ENCODE results near the gene FILIP1L. TPM values are rescaled to one million over a fixed set of nuclear protein-coding genes. Genes with fewer than 3 reads are reported as not detected.

FILIP1L gene
- total RNA-seq, 1 donor: 15.2 TPM

DNA sequence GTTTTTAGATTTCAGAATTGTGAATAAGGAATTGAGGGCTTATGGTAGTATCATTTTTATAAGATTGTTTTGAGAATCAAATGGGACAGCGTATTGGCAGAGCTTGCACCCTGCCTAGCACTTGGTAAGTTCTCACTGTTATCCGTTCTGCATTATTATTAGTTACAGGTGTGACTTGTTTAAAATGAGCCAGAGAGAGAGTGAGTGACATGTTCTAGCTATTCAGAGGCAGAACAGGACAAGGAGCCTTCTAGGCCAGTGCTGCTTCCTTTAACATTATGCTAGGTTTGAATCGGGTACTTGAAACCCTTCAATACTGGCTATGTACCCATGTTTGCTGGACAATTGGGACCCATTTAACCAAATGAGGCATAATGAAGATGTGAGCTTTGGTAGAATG, 133.7 kb downstream of the FILIP1L start:
- TF ChIP-seq, protein P1, sequence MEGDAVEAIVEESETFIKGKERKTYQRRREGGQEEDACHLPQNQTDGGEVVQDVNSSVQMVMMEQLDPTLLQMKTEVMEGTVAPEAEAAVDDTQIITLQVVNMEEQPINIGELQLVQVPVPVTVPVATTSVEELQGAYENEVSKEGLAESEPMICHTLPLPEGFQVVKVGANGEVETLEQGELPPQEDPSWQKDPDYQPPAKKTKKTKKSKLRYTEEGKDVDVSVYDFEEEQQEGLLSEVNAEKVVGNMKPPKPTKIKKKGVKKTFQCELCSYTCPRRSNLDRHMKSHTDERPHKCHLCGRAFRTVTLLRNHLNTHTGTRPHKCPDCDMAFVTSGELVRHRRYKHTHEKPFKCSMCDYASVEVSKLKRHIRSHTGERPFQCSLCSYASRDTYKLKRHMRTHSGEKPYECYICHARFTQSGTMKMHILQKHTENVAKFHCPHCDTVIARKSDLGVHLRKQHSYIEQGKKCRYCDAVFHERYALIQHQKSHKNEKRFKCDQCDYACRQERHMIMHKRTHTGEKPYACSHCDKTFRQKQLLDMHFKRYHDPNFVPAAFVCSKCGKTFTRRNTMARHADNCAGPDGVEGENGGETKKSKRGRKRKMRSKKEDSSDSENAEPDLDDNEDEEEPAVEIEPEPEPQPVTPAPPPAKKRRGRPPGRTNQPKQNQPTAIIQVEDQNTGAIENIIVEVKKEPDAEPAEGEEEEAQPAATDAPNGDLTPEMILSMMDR (IDR thresholded peaks at IDR 0.05; ENCODE audit: insufficient read depth, low read length): no peak
- no peak for DNase-seq (ENCODE audit: low read depth)
- no peak overlapping the region for H3K4me3 ChIP-seq (ENCODE audit: low read depth, low read length)

DNA sequence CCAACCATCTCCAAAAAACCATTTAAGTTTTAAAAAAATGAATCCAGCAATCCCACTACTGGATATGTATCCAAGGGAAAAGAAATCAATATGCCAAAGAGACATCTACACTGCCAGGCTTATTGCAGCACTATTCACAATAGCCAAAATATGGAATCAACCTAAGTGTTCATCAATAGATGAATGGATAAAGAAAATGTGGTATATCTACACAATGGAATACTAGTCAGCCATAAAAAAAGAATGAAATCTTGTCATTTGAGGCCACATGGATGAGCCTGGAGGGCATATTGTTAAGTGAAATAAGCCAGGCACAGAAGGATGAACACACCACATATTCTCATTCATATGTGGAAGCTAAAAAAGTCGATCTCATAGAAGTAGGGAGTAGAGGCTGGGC, 136.1 kb downstream of the FILIP1L start:
- TF ChIP-seq, protein P1 (IDR thresholded peaks at IDR 0.05; ENCODE audit: insufficient read depth, low read length): no peak
- no peak for DNase-seq (ENCODE audit: low read depth)
- no peak overlapping the region for H3K4me3 ChIP-seq (ENCODE audit: low read depth, low read length)

DNA sequence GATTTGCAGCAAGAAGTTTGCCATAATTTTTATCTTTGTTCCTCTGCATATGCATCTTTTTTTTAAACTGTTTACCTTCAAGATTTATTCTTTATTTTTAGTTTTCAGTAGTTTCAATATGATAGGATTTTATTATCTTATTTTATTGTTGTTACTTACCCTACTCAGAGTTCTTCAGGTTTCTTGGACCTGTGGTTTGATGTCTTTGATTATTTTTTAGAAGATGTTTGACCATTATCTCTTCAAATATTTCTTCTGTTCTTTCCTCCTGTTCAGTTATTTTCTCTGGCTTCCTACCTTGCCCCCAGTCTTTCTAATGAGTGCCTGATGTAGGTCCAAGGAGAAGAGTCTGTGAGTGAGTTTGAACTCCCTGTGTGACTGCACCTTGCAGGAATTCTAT, 137.7 kb downstream of the FILIP1L start:
- TF ChIP-seq, protein P1 (IDR thresholded peaks at IDR 0.05; ENCODE audit: insufficient read depth, low read length): no peak
- H3K4me3 ChIP-seq (ENCODE audit: low read depth, low read length): no peak overlapping the region
- no peak for DNase-seq (ENCODE audit: low read depth)

DNA sequence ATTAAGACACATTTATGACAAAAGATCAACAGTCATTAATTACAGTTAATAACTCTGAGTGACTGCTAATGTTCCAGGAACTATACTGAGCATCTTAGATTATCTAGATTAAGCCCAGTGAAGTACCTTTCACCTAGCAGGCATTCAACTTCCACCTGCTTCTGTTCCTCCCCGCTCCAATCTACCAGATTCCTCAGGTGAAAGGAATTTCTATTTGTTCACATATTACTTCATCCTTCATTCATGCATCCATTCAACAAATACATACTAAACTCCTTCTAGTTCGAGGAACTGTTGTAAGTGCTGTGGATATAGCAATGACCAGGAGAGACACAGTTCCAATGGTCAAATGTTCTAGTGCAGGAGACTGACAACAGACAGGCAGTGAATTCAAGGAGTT, 139.3 kb downstream of the FILIP1L start:
- TF ChIP-seq, protein P1 (IDR thresholded peaks at IDR 0.05; ENCODE audit: insufficient read depth, low read length): no peak
- no peak overlapping the region for H3K4me3 ChIP-seq (ENCODE audit: low read depth, low read length)

DNA sequence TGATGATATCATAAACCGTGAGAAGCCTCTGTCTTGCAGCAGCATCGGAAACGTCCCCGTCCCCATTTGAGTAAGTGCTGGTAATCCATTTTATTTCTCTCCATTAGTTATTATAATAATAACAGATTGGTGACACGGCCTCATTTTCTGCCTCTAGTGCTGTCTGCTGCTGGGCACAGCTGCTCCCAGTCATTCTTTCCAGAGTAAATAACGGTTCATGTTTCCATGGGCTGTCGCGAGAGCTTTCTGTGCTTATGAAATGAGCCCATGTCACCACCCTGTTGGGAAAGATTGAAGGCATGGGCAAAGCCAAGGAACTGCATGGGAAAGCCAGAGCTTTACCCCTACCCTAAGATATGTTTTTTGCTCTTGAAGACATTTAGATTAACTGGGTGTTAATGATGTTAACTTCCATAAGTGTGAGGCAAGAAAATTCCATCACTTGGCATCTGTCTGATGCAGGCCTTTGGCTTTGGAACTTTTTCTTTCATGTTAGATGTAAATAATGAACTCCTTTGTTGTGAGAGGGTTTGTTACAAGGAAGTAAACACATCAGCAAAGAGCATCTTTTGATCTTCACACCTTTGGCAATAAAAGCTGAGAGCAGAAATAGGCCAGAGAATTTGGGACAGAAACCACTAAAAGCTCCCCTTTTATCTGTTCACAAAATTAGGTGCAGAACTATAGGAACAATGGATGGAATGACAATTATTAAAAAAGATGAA, 141.8 kb downstream of the FILIP1L start:
- DNase-seq (ENCODE audit: low read depth): no peak
- TF ChIP-seq, protein P1 (IDR thresholded peaks at IDR 0.05; ENCODE audit: insufficient read depth, low read length): no peak
- H3K4me3 ChIP-seq (ENCODE audit: low read depth, low read length): no peak overlapping the region

More for the DNA sequence above, 139.3 kb downstream of the FILIP1L start:
- DNase-seq (ENCODE audit: low read depth): no peak

DNA sequence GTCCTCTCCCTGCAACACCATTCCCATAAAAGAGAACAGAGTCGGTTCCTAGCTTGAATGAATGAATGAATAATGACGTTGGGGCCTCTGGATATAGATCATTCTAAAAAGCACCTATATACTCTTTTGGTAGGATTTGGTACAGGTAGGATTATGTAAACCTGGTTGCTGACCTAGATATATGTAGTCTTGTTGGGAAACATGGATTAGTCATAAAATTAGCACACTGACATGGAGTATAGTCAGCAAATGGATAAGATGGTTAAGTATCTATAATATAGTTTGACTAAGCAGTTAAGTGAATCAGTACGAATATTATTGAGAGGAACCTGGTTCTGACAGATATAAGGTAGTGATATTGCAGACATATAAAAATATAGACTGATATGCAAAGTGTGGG, 142.5 kb downstream of the FILIP1L start:
- DNase-seq (ENCODE audit: low read depth): no peak
- H3K4me3 ChIP-seq (ENCODE audit: low read depth, low read length): no peak overlapping the region
- TF ChIP-seq, protein P1 (IDR thresholded peaks at IDR 0.05; ENCODE audit: insufficient read depth, low read length): no peak

DNA sequence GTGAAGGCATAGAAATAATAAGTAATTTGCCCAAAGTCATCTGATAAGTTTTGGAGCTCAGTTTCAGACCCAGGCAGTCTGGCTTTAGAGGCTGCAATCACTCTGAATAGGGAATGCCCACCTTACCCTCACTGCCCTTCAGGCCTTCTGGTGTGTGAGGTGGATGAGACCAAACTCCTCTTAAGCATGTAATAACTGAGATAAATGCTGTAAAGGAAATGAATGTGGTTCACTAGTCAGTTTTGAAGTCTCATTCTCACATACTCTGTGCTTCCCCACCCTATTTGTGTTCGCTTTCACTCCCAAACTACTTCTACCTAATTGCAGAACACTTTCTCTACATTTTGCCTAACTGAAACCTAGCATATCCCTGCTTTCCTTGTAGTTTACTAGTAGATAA, 144.1 kb downstream of the FILIP1L start:
- DNase-seq (ENCODE audit: low read depth): no peak
- TF ChIP-seq, protein P1 (IDR thresholded peaks at IDR 0.05; ENCODE audit: insufficient read depth, low read length): no peak
- no peak overlapping the region for H3K4me3 ChIP-seq (ENCODE audit: low read depth, low read length)

All from fibroblast of the aortic adventitia (primary cell).